Neural progenitor cell (in vitro differentiated cells): ENCODE measurements around the gene NKAIN1. TPM values are rescaled to one million over a fixed set of nuclear protein-coding genes. Genes with fewer than 3 reads are reported as not detected.
A peak's percentile ranks its signal among the peaks of the same experiment; 100 is the strongest.

Source experiments
- DNase-seq: peaks from one replicate; pipeline ENCODE4 v3.0.0-alpha.2; 2016; ENCODE audit warnings: low spot score
- H2AFZ ChIP-seq: fragments of 200-600 bp; sonication (generic); replicated peaks from 2 replicates; pipeline ENCODE4 v1.6.1; 2016; ENCODE audit warnings: antibody characterized with exemption
- H3F3A ChIP-seq: fragments of 200-600 bp; sonication (generic); 2 replicates; pipeline ENCODE4 v1.6.1; 2016; ENCODE audit warnings: antibody characterized with exemption, low read depth
- H3K27ac ChIP-seq: fragments of 200-600 bp; sonication (generic); 2 replicates; pipeline ENCODE4 v1.5.1; 2016; ENCODE audit warnings: mild to moderate bottlenecking
- H3K27me3 ChIP-seq: fragments of 200-600 bp; sonication (generic); 2 replicates; pipeline ENCODE4 v1.6.1; 2016; ENCODE audit warnings: mild to moderate bottlenecking, moderate library complexity
- H3K36me3 ChIP-seq: fragments of 200-600 bp; sonication (generic); 2 replicates; pipeline ENCODE4 v1.5.1; 2016
- H3K4me1 ChIP-seq: fragments of 200-600 bp; sonication (generic); 2 replicates; pipeline ENCODE4 v1.6.1; 2016; ENCODE audit warnings: mixed run types
- H3K4me2 ChIP-seq: fragments of 200-600 bp; sonication (generic); 2 replicates; pipeline ENCODE4 v1.6.1; 2016
- H3K4me3 ChIP-seq: fragments of 200-600 bp; sonication (generic); 2 replicates; pipeline ENCODE4 v1.5.1; 2016
- H3K79me2 ChIP-seq: fragments of 200-600 bp; sonication (generic); 2 replicates; pipeline ENCODE4 v1.6.1; 2016; ENCODE audit warnings: low read depth
- H3K9ac ChIP-seq: fragments of 200-600 bp; sonication (generic); 2 replicates; pipeline ENCODE4 v1.6.1; 2016
- H3K9me3 ChIP-seq: fragments of 200-600 bp; sonication (generic); 2 replicates; pipeline ENCODE4 v1.5.1; 2016; ENCODE audit warnings: low read depth
- H4K20me1 ChIP-seq: fragments of 200-600 bp; sonication (generic); 2 replicates; pipeline ENCODE4 v1.6.1; 2016; ENCODE audit warnings: low read depth
- H3K27ac Mint-ChIP-seq: 3 replicates; pipeline ENCODE4 v1.8.0; 2021; ENCODE audit warnings: mixed read lengths
- H3K27me3 Mint-ChIP-seq: 2 replicates; pipeline ENCODE4 v1.8.0; 2022; ENCODE audit warnings: low read depth, mild to moderate bottlenecking, inconsistent platforms, moderate library complexity, mixed read lengths; ENCODE audit not compliant: insufficient read depth
- H3K36me3 Mint-ChIP-seq: 3 replicates; pipeline ENCODE4 v1.8.0; 2021; ENCODE audit warnings: mixed read lengths
- H3K4me1 Mint-ChIP-seq: 3 replicates; pipeline ENCODE4 v1.8.0; 2021; ENCODE audit warnings: mixed read lengths
- H3K4me3 Mint-ChIP-seq: 3 replicates; pipeline ENCODE4 v1.8.0; 2021; ENCODE audit warnings: mild to moderate bottlenecking, moderate library complexity, mixed read lengths
- H3K9me3 Mint-ChIP-seq: 3 replicates; pipeline ENCODE4 v1.8.0; 2020; ENCODE audit warnings: mixed read lengths
- CTCF ChIP-seq: fragments of 200-600 bp; sonication (generic); IDR thresholded peaks from 2 replicates; pipeline ENCODE4 v1.5.1; 2017; ENCODE audit warnings: antibody characterized with exemption, mild to moderate bottlenecking
- EZH2 ChIP-seq: fragments of 200-600 bp; sonication (generic); IDR thresholded peaks from 2 replicates; pipeline ENCODE4 v1.6.1; 2017; ENCODE audit warnings: antibody characterized with exemption, mild to moderate bottlenecking, moderate library complexity
- EZH2phosphoT487 ChIP-seq: fragments of 200-600 bp; sonication (generic); IDR thresholded peaks from 2 replicates; pipeline ENCODE4 v1.6.1; 2017; ENCODE audit warnings: antibody characterized with exemption
- total RNA-seq: library from RNA; depleted of rRNA; stranded (reverse); fragments of >200 nt; gene quantifications from 2 replicates; pipeline ENCODE4 v1.2.3, GENCODE V29; 2015; ENCODE audit warnings: low replicate concordance

Gene NKAIN1
- total RNA-seq, 1 donor from 2014 or later, result 14.5 TPM

DNA sequence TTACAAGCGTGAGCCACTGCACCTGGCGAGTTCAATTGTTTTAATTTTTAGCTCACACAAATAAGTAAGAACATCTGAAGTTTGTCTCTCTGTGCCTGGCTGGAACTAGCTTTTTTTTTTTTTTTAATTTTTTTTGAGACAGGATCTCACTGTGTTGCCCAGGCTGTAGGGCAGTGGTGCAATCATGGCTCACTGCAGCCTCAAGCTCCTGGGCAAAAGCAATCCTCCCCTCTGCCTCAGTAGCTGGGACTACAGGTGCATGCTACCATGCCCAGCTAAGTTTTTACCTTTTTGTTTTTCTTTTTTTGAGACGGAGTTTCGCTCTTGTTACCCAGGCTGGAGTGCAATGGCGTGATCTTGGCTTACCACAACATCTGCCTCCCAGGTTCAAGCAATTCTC, 7.9 kb downstream of the NKAIN1 start:
- no peak overlapping the region for H2AFZ ChIP-seq
- H3K4me1 Mint-ChIP-seq, result peaks cover 55% of the 10 kb centered on the region
- no peaks in the 10 kb centered on the region for H3K9me3 ChIP-seq
- no peak for DNase-seq
- H3F3A ChIP-seq, result peaks cover 3% of the 10 kb centered on the region
- H3K9ac ChIP-seq, result no peak overlapping the region
- H3K27me3 ChIP-seq, result no peaks in the 10 kb centered on the region
- H3K4me3 ChIP-seq, result no peak overlapping the region
- no peaks in the 10 kb centered on the region for H3K9me3 Mint-ChIP-seq
- H3K36me3 ChIP-seq, result no peaks in the 10 kb centered on the region
- H3K27me3 Mint-ChIP-seq, result peaks cover 4% of the 10 kb centered on the region
- H3K4me1 ChIP-seq, result no peaks in the 10 kb centered on the region
- no peaks in the 10 kb centered on the region for H3K36me3 Mint-ChIP-seq
- TF ChIP-seq CTCF (no peak), EZH2phosphoT487 (no peak), EZH2 (no peak)
- no peak overlapping the region for H3K4me3 Mint-ChIP-seq
- no peak overlapping the region for H3K27ac ChIP-seq
- H3K79me2 ChIP-seq, result peaks cover 3% of the 10 kb centered on the region
- no peak overlapping the region for H3K27ac Mint-ChIP-seq
- no peak overlapping the region for H3K4me2 ChIP-seq
- peaks cover 34% of the 10 kb centered on the region for H4K20me1 ChIP-seq

GRCh38 chr1:31230378-31230777, 9.3 kb downstream of the NKAIN1 start:
- Histone ChIP-seq H3K27me3 (no peaks in the 10 kb centered on the region), H4K20me1 (peaks cover 24% of the 10 kb centered on the region), H3K79me2 (peaks cover 3% of the 10 kb centered on the region), H3K9ac (no peak overlapping the region), H3K4me1 (no peaks in the 10 kb centered on the region), H3K27ac (no peak overlapping the region), H3K36me3 (no peaks in the 10 kb centered on the region), H3K4me2 (no peak overlapping the region), H3K9me3 (no peaks in the 10 kb centered on the region), H3F3A (peaks cover 3% of the 10 kb centered on the region), H3K4me3 (no peak overlapping the region), H2AFZ (no peak overlapping the region)
- Mint-ChIP-seq H3K9me3 (no peaks in the 10 kb centered on the region), H3K36me3 (no peaks in the 10 kb centered on the region), H3K27ac (no peak overlapping the region), H3K27me3 (peaks cover 7% of the 10 kb centered on the region), H3K4me3 (peak overlapping the region; percentile 31), H3K4me1 (peaks cover 49% of the 10 kb centered on the region)
- DNase-seq, result no peak
- TF ChIP-seq EZH2phosphoT487, result no peak
- no peak for TF ChIP-seq EZH2
- TF ChIP-seq CTCF, result no peak

DNA sequence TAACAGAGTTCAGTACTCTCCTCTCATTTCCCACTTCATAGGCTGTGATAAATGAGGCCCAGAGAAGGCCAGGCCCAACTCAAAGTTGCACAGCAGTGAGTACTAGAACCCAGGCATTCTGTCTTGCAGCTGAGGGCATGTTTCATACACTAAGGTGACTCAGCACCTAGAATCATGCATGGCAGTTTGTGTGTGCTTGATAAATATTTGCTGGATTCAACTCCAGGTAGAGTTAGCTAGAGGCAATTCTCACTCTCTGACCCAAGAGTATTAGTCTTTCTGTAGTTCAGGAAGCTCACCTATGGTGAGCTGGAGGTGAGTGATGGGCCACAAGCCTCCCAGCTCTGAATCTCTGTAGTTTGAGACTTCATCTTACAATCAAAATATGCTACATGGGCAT, 10.7 kb downstream of the NKAIN1 start:
- Mint-ChIP-seq H3K36me3 (no peaks in the 10 kb centered on the region), H3K27me3 (peaks cover 7% of the 10 kb centered on the region), H3K9me3 (no peaks in the 10 kb centered on the region), H3K4me3 (no peak overlapping the region), H3K4me1 (peaks cover 46% of the 10 kb centered on the region), H3K27ac (no peak overlapping the region)
- Histone ChIP-seq H3K27ac (no peak overlapping the region), H3K9me3 (no peaks in the 10 kb centered on the region), H3K4me3 (no peak overlapping the region), H3K27me3 (no peaks in the 10 kb centered on the region), H3K4me2 (no peak overlapping the region), H3K79me2 (no peaks in the 10 kb centered on the region), H3F3A (peaks cover 7% of the 10 kb centered on the region), H3K9ac (no peak overlapping the region), H3K36me3 (no peaks in the 10 kb centered on the region), H3K4me1 (peaks cover 2% of the 10 kb centered on the region), H4K20me1 (peaks cover 16% of the 10 kb centered on the region), H2AFZ (no peak overlapping the region)
- TF ChIP-seq EZH2 (no peak), CTCF (no peak), EZH2phosphoT487 (no peak)
- no peak for DNase-seq
